ENCODE measurements around the gene SCTR.

The SCTR gene

DNA sequence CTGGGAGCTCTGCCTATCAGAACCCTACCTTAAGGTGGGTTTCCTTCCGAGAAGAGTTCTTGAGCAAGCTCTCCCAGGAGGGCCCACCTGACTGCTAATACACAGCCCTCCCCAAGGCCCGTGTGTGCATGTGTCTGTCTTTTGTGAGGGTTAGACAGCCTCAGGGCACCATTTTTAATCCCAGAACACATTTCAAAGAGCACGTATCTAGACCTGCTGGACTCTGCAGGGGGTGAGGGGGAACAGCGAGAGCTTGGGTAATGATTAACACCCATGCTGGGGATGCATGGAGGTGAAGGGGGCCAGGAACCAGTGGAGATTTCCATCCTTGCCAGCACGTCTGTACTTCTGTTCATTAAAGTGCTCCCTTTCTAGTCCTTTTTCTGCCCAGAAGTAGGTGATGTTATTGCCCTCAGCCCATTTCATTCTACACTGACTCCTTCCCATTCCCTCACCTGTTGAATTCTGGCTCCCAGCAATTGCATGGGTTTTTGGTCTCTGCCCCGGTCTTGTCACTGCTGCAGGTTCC, 86.1 kb downstream of the SCTR start:
- TF ChIP-seq, protein P1, sequence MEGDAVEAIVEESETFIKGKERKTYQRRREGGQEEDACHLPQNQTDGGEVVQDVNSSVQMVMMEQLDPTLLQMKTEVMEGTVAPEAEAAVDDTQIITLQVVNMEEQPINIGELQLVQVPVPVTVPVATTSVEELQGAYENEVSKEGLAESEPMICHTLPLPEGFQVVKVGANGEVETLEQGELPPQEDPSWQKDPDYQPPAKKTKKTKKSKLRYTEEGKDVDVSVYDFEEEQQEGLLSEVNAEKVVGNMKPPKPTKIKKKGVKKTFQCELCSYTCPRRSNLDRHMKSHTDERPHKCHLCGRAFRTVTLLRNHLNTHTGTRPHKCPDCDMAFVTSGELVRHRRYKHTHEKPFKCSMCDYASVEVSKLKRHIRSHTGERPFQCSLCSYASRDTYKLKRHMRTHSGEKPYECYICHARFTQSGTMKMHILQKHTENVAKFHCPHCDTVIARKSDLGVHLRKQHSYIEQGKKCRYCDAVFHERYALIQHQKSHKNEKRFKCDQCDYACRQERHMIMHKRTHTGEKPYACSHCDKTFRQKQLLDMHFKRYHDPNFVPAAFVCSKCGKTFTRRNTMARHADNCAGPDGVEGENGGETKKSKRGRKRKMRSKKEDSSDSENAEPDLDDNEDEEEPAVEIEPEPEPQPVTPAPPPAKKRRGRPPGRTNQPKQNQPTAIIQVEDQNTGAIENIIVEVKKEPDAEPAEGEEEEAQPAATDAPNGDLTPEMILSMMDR (IDR thresholded peaks at IDR 0.05), result no peak

DNA sequence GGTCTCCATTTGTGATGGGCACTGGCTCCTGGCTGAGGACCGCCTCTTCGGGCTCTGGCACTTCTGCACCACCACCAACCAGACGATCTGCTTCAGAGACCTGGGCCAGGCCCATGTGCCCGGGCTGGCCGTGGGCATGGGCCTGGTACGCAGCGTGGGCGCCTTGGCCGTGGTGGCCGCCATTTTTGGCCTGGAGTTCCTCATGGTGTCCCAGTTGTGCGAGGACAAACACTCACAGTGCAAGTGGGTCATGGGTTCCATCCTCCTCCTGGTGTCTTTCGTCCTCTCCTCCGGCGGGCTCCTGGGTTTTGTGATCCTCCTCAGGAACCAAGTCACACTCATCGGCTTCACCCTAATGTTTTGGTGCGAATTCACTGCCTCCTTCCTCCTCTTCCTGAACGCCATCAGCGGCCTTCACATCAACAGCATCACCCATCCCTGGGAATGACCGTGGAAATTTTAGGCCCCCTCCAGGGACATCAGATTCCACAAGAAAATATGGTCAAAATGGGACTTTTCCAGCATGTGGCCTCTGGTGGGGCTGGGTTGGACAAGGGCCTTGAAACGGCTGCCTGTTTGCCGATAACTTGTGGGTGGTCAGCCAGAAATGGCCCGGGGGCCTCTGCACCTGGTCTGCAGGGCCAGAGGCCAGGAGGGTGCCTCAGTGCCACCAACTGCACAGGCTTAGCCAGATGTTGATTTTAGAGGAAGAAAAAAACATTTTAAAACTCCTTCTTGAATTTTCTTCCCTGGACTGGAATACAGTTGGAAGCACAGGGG, 87.1 kb downstream of the SCTR start:
- TF ChIP-seq, protein P1 (IDR thresholded peaks at IDR 0.05), result no peak

GRCh38 chr2:119435953-119436297, 88.4 kb downstream of the SCTR start:
- TF ChIP-seq, protein P1 (IDR thresholded peaks at IDR 0.05), result no peak

GRCh38 chr2:119435081-119435952, 89.0 kb downstream of the SCTR start:
- TF ChIP-seq, protein P1 (IDR thresholded peaks at IDR 0.05), result no peak

DNA sequence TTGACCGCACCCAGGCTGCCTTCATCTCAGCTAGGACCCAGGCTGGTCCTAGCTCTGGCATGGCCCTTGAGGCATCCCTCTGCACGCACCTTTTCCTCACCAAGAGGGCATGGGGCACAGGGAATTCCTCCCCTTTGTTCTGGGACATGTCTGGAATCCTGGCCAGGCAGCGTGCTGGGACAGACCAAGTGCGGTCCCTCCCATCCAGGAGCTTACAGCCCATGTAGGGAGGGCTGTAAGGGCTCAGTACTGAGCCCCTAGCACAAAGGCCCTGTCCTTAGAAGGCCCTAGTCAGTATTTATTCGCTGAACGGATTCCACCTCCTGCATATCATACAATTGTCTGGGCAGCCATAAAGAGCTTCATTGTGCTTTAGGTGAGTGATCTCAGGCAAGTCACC, 89.6 kb downstream of the SCTR start:
- TF ChIP-seq, protein P1 (IDR thresholded peaks at IDR 0.05), result no peak

DNA sequence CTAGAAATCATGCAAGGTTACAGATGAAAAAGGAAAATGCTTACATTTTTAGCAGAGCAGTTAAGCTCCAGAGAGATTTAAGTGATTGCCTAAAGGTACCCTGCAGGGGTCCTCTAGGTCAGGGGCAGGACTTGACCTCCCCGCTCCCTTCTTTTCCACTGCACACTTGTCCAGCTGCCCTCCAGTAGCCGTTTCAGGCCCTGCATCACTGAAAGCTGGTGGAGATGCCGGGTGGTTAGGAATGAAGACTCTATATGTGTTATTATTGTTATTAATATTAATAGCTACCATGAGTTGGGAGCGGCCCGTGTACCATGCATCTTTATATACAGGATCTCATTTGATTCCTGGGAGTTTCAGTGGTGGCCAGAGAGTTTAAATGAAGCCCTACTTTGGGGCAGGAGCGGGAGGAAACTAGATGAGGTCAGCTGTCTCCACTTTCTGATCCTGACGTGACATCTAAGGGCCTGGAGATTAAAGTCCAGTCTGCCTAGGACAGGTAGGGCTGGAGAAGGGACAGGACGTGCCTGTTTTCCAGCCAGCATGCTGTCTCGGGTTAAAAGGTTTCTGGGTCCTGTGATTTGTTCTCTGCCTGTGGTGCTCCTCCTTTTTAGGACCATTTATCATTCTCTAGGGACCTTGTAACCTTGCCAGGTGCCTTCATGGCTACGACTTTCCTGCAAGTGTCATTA, 90.5 kb downstream of the SCTR start:
- TF ChIP-seq, protein P1 (IDR thresholded peaks at IDR 0.05), result no peak

GRCh38 chr2:119432851-119433522, 91.3 kb downstream of the SCTR start:
- TF ChIP-seq, protein P1 (IDR thresholded peaks at IDR 0.05), result no peak

Measured in LNCAP (cell line).